ENCODE measurements around the gene TNFAIP3. TPM values are rescaled to one million over a fixed set of nuclear protein-coding genes. Genes with fewer than 3 reads are reported as not detected.

Gene TNFAIP3
- total RNA-seq, 3 donors from 2014 or later, result 49.3 to 65.2 (median 55.8) TPM

- Histone ChIP-seq H3K4me1 (ENCODE audit: low read depth) (no peaks in the 10 kb centered on the region), H3K36me3 (ENCODE audit: low read depth) (no peaks in the 10 kb centered on the region), H3K4me3 (no peak overlapping the region), H3K9me3 (no peaks in the 10 kb centered on the region)
- ATAC-seq (no peak), DNase-seq (no peak)
- intact Hi-C loops (cut with DNase I, micrococcal nuclease), result no loop called here
- TF ChIP-seq CTCF (IDR thresholded peaks at IDR 0.05), result no peak
These were observed 43.9 kb downstream of the TNFAIP3 start for GRCh38 chr6:137910843-137911456.

GRCh38 chr6:137911675-137912191 lies 44.7 kb downstream of the TNFAIP3 start:
- Histone ChIP-seq H3K4me1 (ENCODE audit: low read depth) (no peaks in the 10 kb centered on the region), H3K4me3 (no peak overlapping the region), H3K9me3 (no peaks in the 10 kb centered on the region), H3K36me3 (ENCODE audit: low read depth) (no peaks in the 10 kb centered on the region)
- no peak for TF ChIP-seq CTCF (IDR thresholded peaks at IDR 0.05)
- no peak for DNase-seq
- intact Hi-C loops (cut with DNase I, micrococcal nuclease), result no loop called here
- ATAC-seq, result no peak

- no peaks in the 10 kb centered on the region for H3K36me3 ChIP-seq (ENCODE audit: low read depth)
- no peak overlapping the region for H3K4me3 ChIP-seq
- ATAC-seq (no peak), DNase-seq (no peak)
- no peaks in the 10 kb centered on the region for H3K9me3 ChIP-seq
- TF ChIP-seq CTCF (IDR thresholded peaks at IDR 0.05), result no peak
- no peaks in the 10 kb centered on the region for H3K4me1 ChIP-seq (ENCODE audit: low read depth)
- intact Hi-C loops (cut with DNase I, micrococcal nuclease), result no loop called here
These were observed 45.8 kb downstream of the TNFAIP3 start for GRCh38 chr6:137912813-137913212.

GRCh38 chr6:137913434-137913833 lies 46.4 kb downstream of the TNFAIP3 start:
- intact Hi-C loops (cut with DNase I, micrococcal nuclease), result no loop called here
- DNase-seq (no peak), ATAC-seq (no peak)
- no peaks in the 10 kb centered on the region for H3K9me3 ChIP-seq
- H3K4me1 ChIP-seq (ENCODE audit: low read depth), result no peaks in the 10 kb centered on the region
- TF ChIP-seq CTCF (IDR thresholded peaks at IDR 0.05), result no peak
- no peak overlapping the region for H3K4me3 ChIP-seq
- no peaks in the 10 kb centered on the region for H3K36me3 ChIP-seq (ENCODE audit: low read depth)

- no peak for TF ChIP-seq CTCF (IDR thresholded peaks at IDR 0.05)
- Histone ChIP-seq H3K4me1 (ENCODE audit: low read depth) (no peaks in the 10 kb centered on the region), H3K36me3 (ENCODE audit: low read depth) (no peaks in the 10 kb centered on the region), H3K9me3 (no peaks in the 10 kb centered on the region), H3K4me3 (no peak overlapping the region)
- ATAC-seq (no peak), DNase-seq (no peak)
- intact Hi-C loops (cut with DNase I, micrococcal nuclease), result no loop called here
These were observed 47.0 kb downstream of the TNFAIP3 start for GRCh38 chr6:137913996-137914529.

Data from mucosa of descending colon (tissue), 3 donors.